Subcutaneous abdominal adipose tissue (tissue), 5 donors: ENCODE results near the gene PPP1R16B.

Source experiments
- H3K27ac ChIP-seq: one replicate; pipeline ENCODE4 v1.7.0; 2013; ENCODE audit warnings: low read depth, mild to moderate bottlenecking, inconsistent platforms, low read length, moderate library complexity
- H3K27me3 ChIP-seq, 5 donors: one replicate each; pipeline ENCODE4 v1.7.0; 2013; ENCODE audit warnings: low read length in 5 of 5, inconsistent platforms in 1 of 5; ENCODE audit not compliant: control insufficient read depth in 5 of 5, insufficient read depth in 4 of 5
- H3K36me3 ChIP-seq, 5 donors: one replicate each; pipeline ENCODE4 v1.7.0; 2013; ENCODE audit warnings: low read length in 5 of 5; ENCODE audit not compliant: control insufficient read depth in 5 of 5, insufficient read depth in 5 of 5
- H3K4me1 ChIP-seq, 5 donors: one replicate each; pipeline ENCODE4 v1.7.0; 2013; ENCODE audit warnings: low read length in 5 of 5, mild to moderate bottlenecking in 3 of 5, moderate library complexity in 1 of 5; ENCODE audit not compliant: control insufficient read depth in 5 of 5, insufficient read depth in 5 of 5
- H3K4me3 ChIP-seq, 5 donors: one replicate each; pipeline ENCODE4 v1.7.0; 2013; ENCODE audit warnings: low read length in 5 of 5, low read depth in 1 of 5
- H3K9ac ChIP-seq, 5 donors: one replicate each; pipeline ENCODE4 v1.7.0; 2013; ENCODE audit warnings: low read length in 5 of 5, mild to moderate bottlenecking in 4 of 5, moderate library complexity in 3 of 5
- H3K9me3 ChIP-seq, 5 donors: one replicate each; pipeline ENCODE4 v1.7.0; 2013; ENCODE audit warnings: low read length in 5 of 5; ENCODE audit not compliant: control insufficient read depth in 5 of 5
- donor health status: healthy.
- donor health status: healthy.
- donor health status: healthy.
- donor health status: healthy.
- donor health status: healthy.

Gene PPP1R16B

DNA sequence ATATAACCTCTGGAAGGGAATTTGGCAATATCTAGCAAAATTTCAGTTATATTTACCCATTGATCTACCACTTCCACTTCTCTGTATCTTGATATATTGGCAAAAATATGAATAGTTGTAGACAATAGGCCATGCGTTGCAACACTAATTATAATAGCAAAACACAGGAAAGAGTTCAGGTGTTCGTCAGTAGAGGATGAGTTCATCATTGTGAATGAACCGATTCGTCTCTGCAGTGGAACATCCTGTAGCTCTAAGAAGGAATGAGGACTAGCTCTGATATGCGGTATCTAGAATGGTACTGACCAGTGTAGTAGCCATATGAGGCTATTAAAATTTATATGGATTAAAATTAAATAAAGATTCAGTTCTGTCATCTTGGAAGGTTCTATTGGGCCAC, 129.0 kb downstream of the PPP1R16B start:
- Histone ChIP-seq H3K4me3 (no peak overlapping the region), H3K27ac (no peak overlapping the region), H3K36me3 (no peaks in the 10 kb centered on the region), H3K4me1 (no peaks in the 10 kb centered on the region), H3K9ac (no peak overlapping the region), H3K27me3 (peaks cover 0 to 2% (median 0%) of the 10 kb centered on the region in 5 donors), H3K9me3 (no peaks in the 10 kb centered on the region)

DNA sequence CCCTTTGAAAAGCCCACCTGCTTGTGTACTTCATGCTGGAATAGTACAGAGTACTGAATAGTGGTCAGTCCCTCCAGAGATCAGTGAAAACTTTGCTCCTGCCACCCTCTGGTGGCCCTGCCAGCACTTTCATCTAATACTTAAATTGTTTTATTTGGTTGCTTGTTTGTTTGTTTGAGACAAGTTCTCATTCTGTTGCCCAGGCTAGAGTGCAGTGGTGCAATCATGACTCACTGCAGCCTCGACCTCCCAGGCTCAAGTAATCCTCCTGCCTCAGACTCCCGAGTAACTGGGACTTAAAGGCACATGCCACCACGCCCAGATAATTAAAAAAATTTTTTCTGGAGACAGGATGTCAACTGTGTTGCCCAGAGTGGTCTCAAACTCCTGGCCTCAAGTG, 129.8 kb downstream of the PPP1R16B start:
- Histone ChIP-seq H3K27ac (no peak overlapping the region), H3K4me1 (no peaks in the 10 kb centered on the region), H3K36me3 (no peaks in the 10 kb centered on the region), H3K4me3 (no peak overlapping the region), H3K9ac (no peak overlapping the region), H3K9me3 (no peaks in the 10 kb centered on the region), H3K27me3 (no peaks in the 10 kb centered on the region)

DNA sequence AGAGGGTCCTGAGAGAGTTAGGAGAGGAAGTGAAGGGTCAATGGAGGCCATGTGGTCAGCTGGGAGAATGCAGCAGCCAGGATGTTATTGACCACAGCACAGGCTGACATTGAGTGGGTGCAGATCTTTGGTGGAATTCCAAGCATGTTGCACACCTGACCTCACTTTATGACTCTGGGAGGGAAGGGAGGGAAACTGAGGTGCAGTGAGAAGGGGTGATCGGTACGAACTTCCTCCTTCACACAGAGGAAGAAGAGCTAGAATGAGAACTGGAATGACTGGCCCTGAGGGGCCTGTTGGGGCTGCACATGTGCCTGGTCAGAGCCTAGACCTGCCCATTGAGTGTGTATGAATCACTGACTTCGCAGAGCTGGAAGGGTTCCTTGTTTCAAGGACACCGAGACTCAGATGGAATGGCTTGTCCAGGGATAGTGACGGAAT, 130.5 kb downstream of the PPP1R16B start:
- Histone ChIP-seq H3K4me3 (no peak overlapping the region), H3K36me3 (no peaks in the 10 kb centered on the region), H3K9me3 (no peaks in the 10 kb centered on the region), H3K9ac (no peak overlapping the region), H3K27ac (no peak overlapping the region), H3K27me3 (no peaks in the 10 kb centered on the region), H3K4me1 (no peaks in the 10 kb centered on the region)

DNA sequence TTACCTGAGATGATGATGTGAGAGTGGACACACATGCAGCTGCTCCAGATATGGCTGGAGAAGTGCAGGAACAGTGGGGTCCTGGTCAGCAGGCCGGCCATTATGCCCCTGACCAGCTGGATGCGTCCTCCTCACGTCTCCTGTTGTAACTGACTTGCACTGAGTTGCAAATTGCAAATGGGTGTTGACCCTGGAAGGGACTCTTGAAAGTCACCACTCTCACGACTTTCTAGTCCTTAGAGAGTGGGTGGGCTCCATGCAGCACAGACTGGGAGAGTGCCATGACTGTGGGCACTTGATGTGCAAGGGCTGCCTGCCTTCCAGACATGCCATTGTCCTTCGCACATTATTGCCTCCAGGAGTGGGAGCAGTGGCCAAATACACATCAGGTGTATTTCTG, 131.5 kb downstream of the PPP1R16B start:
- Histone ChIP-seq H3K9me3 (no peaks in the 10 kb centered on the region), H3K36me3 (no peaks in the 10 kb centered on the region), H3K27ac (no peak overlapping the region), H3K4me3 (no peak overlapping the region), H3K9ac (no peak overlapping the region), H3K4me1 (no peaks in the 10 kb centered on the region), H3K27me3 (no peaks in the 10 kb centered on the region)

DNA sequence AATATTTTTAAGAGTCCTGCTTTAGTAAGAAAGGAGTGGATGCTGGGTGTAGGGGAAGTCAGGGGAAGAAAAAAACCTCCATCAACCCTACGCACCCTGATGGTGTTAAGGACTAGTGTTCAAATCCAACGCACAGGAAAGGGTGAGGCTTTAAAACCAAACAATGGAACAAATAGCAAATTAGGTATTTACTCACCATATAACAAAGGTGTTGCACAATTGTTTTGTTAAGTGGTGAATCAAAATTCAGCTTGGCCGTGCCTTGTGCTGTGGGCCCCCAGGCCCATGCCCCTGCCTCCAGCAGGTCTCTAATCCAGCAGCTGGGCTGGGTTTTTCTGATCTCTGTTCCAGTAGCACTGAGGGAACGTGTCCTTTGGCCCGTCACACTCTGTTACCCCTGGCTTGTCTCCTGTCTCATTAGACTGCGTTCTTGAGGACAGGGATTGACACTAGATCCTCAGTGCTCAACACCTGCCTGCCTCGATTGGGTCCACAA, 132.5 kb downstream of the PPP1R16B start:
- Histone ChIP-seq H3K4me3 (no peak overlapping the region), H3K9me3 (no peaks in the 10 kb centered on the region), H3K36me3 (no peaks in the 10 kb centered on the region), H3K27ac (no peak overlapping the region), H3K9ac (no peak overlapping the region), H3K4me1 (no peaks in the 10 kb centered on the region), H3K27me3 (no peaks in the 10 kb centered on the region)

DNA sequence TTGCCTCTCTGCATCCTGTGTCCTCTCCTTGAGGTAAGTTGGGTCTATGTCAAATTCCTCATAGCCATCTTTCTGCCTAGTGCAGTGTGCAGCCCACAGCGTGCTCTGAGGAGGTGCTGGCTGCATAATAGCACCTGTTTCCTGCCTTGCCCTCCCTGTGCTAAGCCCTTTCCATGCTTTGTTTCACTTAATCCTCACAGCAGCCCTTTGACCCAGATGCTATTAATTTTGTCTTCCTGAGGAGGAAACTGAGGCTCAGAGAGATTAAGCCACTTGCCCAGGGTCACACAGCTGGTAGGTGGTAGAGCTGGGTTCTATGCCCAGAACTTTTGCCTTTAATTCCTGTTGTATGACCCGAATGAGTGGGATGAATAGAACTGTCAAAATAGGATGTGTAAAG, 134.2 kb downstream of the PPP1R16B start:
- Histone ChIP-seq H3K4me1 (no peaks in the 10 kb centered on the region), H3K9me3 (no peaks in the 10 kb centered on the region), H3K9ac (no peak overlapping the region), H3K36me3 (no peaks in the 10 kb centered on the region), H3K4me3 (no peak overlapping the region), H3K27me3 (no peaks in the 10 kb centered on the region), H3K27ac (no peak overlapping the region)

DNA sequence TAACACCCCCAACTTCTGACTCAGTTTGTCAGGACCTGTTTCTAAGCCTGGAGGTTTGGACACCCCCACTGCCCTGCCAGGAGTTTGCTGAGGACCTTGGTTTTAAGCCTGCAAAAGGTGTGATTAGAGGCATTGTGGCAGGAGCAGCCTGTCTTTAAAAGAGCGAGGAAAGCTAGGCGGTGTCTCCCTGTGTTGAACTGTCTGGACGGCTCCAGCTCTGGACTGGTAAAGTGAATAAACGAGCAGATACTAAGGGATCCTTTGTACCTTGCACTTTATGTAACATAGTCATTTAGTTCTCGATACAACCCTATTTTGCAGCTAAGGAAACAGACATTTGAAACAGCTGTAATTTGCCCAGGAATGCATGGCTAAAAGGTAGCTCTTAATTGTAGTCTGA, 135.1 kb downstream of the PPP1R16B start:
- H3K27me3 ChIP-seq = no peaks in the 10 kb centered on the region
- H3K27ac ChIP-seq = no peak overlapping the region
- H3K4me1 ChIP-seq = no peaks in the 10 kb centered on the region

DNA sequence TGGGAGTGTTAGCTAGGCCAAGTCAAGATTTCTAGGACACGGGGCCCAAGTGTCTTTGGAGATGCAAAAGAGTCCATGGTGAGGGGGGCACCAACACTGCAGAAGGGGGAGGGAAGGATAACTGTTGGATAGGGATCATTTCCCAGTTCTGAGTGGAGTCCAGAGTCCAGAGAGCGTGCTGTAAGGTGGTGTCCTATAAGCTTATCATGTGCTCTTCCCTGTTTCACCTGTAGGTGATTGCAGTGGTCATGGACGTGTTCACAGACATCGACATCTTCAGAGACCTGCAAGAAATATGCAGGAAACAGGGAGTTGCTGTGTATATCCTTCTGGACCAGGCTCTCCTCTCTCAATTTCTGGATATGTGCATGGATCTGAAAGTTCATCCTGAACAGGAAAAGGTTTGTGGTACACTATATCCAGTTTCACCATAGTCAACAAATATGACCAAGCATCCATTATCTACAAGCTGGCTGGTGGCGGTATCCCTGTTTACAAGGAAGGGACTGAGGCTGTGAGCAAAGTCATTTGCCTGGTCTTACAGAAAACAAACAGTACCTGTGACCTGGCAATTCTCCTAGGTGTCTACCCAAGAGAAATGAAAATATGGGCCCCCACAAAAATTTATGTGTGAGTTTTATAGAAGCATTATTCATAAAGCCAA, 136.4 kb downstream of the PPP1R16B start:
- Histone ChIP-seq H3K36me3 (no peaks in the 10 kb centered on the region), H3K4me3 (no peak overlapping the region), H3K4me1 (no peaks in the 10 kb centered on the region), H3K9me3 (no peaks in the 10 kb centered on the region), H3K27me3 (no peaks in the 10 kb centered on the region), H3K9ac (no peak overlapping the region), H3K27ac (no peak overlapping the region)

More for the DNA sequence above, 135.1 kb downstream of the PPP1R16B start:
- no peaks in the 10 kb centered on the region for H3K9me3 ChIP-seq
- H3K4me3 ChIP-seq = no peak overlapping the region
- H3K36me3 ChIP-seq = no peaks in the 10 kb centered on the region
- no peak overlapping the region for H3K9ac ChIP-seq

DNA sequence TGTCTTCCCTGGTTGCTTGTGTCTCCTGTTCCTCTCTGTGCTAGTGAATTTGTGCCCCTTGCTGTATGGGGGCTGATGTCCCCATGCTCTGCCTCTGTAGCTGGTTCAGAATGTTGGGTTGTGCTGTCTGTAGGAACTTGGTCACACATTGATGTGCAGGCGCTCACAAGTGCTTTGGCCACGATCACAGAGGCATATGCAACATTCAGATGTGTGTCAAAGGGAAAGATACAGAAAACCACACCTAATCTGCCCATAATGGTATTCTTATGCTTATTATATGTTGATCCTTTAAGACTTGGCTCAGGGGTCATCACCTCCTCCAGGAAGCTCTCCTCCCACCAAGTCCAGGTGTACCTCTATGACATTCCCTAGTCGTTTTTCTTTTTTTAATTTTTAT, 139.5 kb downstream of the PPP1R16B start:
- Histone ChIP-seq H3K4me3 (no peak overlapping the region), H3K9ac (no peak overlapping the region), H3K27me3 (no peaks in the 10 kb centered on the region), H3K36me3 (no peaks in the 10 kb centered on the region), H3K4me1 (no peaks in the 10 kb centered on the region), H3K9me3 (no peaks in the 10 kb centered on the region), H3K27ac (no peak overlapping the region)

DNA sequence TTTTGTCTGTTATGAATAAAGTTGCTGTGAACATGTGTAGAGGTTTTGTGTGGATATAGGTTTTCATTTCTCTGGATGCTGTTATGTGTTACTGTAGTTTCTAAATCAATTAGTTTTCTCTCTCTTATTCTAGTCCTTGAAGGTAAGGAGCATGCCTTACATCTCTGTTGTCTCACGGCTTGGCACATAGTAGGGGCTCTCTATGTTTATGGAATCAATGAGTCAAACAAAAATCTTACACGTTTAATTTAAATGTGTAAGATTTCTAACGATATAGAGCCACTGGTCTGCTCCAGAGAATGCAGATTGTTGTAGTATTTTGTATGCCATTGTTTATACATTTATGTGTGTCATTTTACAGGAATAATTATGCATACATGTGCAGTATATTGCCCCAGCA, 141.3 kb downstream of the PPP1R16B start:
- H3K27me3 ChIP-seq = no peaks in the 10 kb centered on the region
- H3K36me3 ChIP-seq = peaks cover 0 to 3% (median 0%) of the 10 kb centered on the region in 5 donors
- no peaks in the 10 kb centered on the region for H3K4me1 ChIP-seq
- no peaks in the 10 kb centered on the region for H3K9me3 ChIP-seq
- H3K9ac ChIP-seq = no peak overlapping the region
- H3K4me3 ChIP-seq = no peak overlapping the region
- no peak overlapping the region for H3K27ac ChIP-seq
